Inferior parietal cortex (tissue), 1 donor: ENCODE results near the gene RPS19BP1.
"Not testable (repeated sequence)": the region's sequence is repeated elsewhere in the genome, so short reads cannot be mapped to it uniquely, and the experiment has no call there.

Source experiments
- DNase-seq: peaks from one replicate; pipeline ENCODE4 v3.0.0-alpha.2; 2016; ENCODE audit errors: extremely low spot score

RPS19BP1 gene

GRCh38 chr22:39528681-39529486 lies 3.7 kb downstream of the RPS19BP1 start:
- DNase-seq, result peak; percentile 89

- no peak for DNase-seq
These were observed 4.4 kb downstream of the RPS19BP1 start for GRCh38 chr22:39528080-39528661.

GRCh38 chr22:39527481-39527961 lies 5.0 kb downstream of the RPS19BP1 start:
- DNase-seq, result no peak

GRCh38 chr22:39526736-39527171 lies 5.8 kb downstream of the RPS19BP1 start:
- DNase-seq, result no peak

- no peak for DNase-seq
These were observed 6.9 kb downstream of the RPS19BP1 start for GRCh38 chr22:39525658-39525975.

- no peak for DNase-seq
These were observed 7.5 kb downstream of the RPS19BP1 start for GRCh38 chr22:39524753-39525657.

GRCh38 chr22:39524089-39524752 lies 8.3 kb downstream of the RPS19BP1 start:
- no peak for DNase-seq

GRCh38 chr22:39522567-39523300 lies 9.8 kb downstream of the RPS19BP1 start:
- DNase-seq, result peak; percentile 41

- not testable (repeated sequence) for DNase-seq
These were observed 10.5 kb downstream of the RPS19BP1 start for GRCh38 chr22:39522091-39522490.

GRCh38 chr22:39521106-39521885 lies 11.3 kb downstream of the RPS19BP1 start:
- not testable (repeated sequence) for DNase-seq

GRCh38 chr22:39520226-39521105 lies 12.1 kb downstream of the RPS19BP1 start, which contains the start of gene ATF4:
Gene ATF4 (plus strand): TSS chr22:39520562. CDS start chr22:39521446, 884 bp downstream.
- DNase-seq, result peak; percentile 92

- peak; percentile 45 for DNase-seq
These were observed 12.8 kb downstream of the RPS19BP1 start for GRCh38 chr22:39519681-39520225.

- DNase-seq, result no peak
These were observed 13.4 kb downstream of the RPS19BP1 start for GRCh38 chr22:39518996-39519680.

GRCh38 chr22:39518144-39518786 lies 14.3 kb downstream of the RPS19BP1 start:
- no peak for DNase-seq

- no peak for DNase-seq
These were observed 15.1 kb downstream of the RPS19BP1 start for GRCh38 chr22:39517470-39517869.

GRCh38 chr22:39515266-39516050 lies 17.1 kb downstream of the RPS19BP1 start:
- DNase-seq, result no peak
